KOPT-K1 (cell line): ENCODE measurements around the gene GLCCI1.

Source experiments
- H3K27ac ChIP-seq: fragments of 200-600 bp; sonication (generic); 2 replicates; pipeline ENCODE4 v1.5.1; 2016; ENCODE audit warnings: antibody characterized with exemption, mild to moderate bottlenecking, low read depth, low read length; ENCODE audit not compliant: poor library complexity, severe bottlenecking
- H3K36me3 ChIP-seq: fragments of 200-600 bp; sonication (generic); 2 replicates; pipeline ENCODE4 v1.5.1; 2017; ENCODE audit warnings: antibody characterized with exemption, mild to moderate bottlenecking, low read length, moderate library complexity; ENCODE audit not compliant: insufficient read depth
- H3K9me3 ChIP-seq: fragments of 200-600 bp; sonication (generic); 2 replicates; pipeline ENCODE4 v1.5.1; 2017; ENCODE audit warnings: antibody characterized with exemption, low read length, mild to moderate bottlenecking; ENCODE audit not compliant: insufficient read depth, poor library complexity, severe bottlenecking

Gene GLCCI1

GRCh38 chr7:8128449-8129317 is 160.1 kb downstream of the GLCCI1 start:
- no peaks in the 10 kb centered on the region for H3K36me3 ChIP-seq
- H3K9me3 ChIP-seq, result no peaks in the 10 kb centered on the region
- H3K27ac ChIP-seq, result peak overlapping the region; percentile 66

GRCh38 chr7:8129318-8129659 is 160.7 kb downstream of the GLCCI1 start:
- Histone ChIP-seq H3K27ac (peak overlapping the region; percentile 66), H3K9me3 (no peaks in the 10 kb centered on the region), H3K36me3 (no peaks in the 10 kb centered on the region)

GRCh38 chr7:8130663-8131062 is 162.1 kb downstream of the GLCCI1 start:
- Histone ChIP-seq H3K27ac (peak overlapping the region; percentile 66), H3K36me3 (no peaks in the 10 kb centered on the region), H3K9me3 (no peaks in the 10 kb centered on the region)

- Histone ChIP-seq H3K27ac (peak overlapping the region; percentile 66), H3K36me3 (no peaks in the 10 kb centered on the region), H3K9me3 (no peaks in the 10 kb centered on the region)
Measured at GRCh38 chr7:8131694-8132605, 163.4 kb downstream of the GLCCI1 start.

- H3K36me3 ChIP-seq, result no peaks in the 10 kb centered on the region
- no peaks in the 10 kb centered on the region for H3K9me3 ChIP-seq
- peak overlapping the region; percentile 66 for H3K27ac ChIP-seq
Measured at GRCh38 chr7:8133188-8133848, 164.7 kb downstream of the GLCCI1 start.

- Histone ChIP-seq H3K36me3 (no peaks in the 10 kb centered on the region), H3K9me3 (no peaks in the 10 kb centered on the region), H3K27ac (peak overlapping the region; percentile 15)
Measured at GRCh38 chr7:8134089-8134733, 165.6 kb downstream of the GLCCI1 start.

- Histone ChIP-seq H3K36me3 (no peaks in the 10 kb centered on the region), H3K9me3 (no peaks in the 10 kb centered on the region), H3K27ac (no peak overlapping the region)
Measured at GRCh38 chr7:8135417-8135816, 166.8 kb downstream of the GLCCI1 start.

- Histone ChIP-seq H3K27ac (no peak overlapping the region), H3K9me3 (no peaks in the 10 kb centered on the region), H3K36me3 (no peaks in the 10 kb centered on the region)
Measured at GRCh38 chr7:8136051-8136730, 167.6 kb downstream of the GLCCI1 start.
